HG02678 (cell line): ENCODE measurements around the gene C22orf39.

Experiments
- ATAC-seq: cut with Tn5 transposase; IDR thresholded peaks from one replicate; pipeline ENCODE4 v1.9.1; 2021; ENCODE audit warnings: mild to moderate bottlenecking, moderate library complexity; ENCODE audit not compliant: unreplicated experiment

C22orf39 gene

GRCh38 chr22:19431649-19432132 is 15.8 kb downstream of the C22orf39 start, which contains the start of gene HIRA:
TSS of gene HIRA (minus strand) at chr22:19431733. CDS start at chr22:19431476, 257 bp downstream.
- ATAC-seq = peak; percentile 55

- ATAC-seq = peak; percentile 3
Measured at GRCh38 chr22:19430890-19431541, 16.5 kb downstream of the C22orf39 start.

- no peak for ATAC-seq
Measured at GRCh38 chr22:19429950-19430889, 17.3 kb downstream of the C22orf39 start.

- ATAC-seq = no peak
Measured at GRCh38 chr22:19424186-19424500, 23.4 kb downstream of the C22orf39 start.

GRCh38 chr22:19422440-19423301 is 24.8 kb downstream of the C22orf39 start:
- no peak for ATAC-seq

- no peak for ATAC-seq
Measured at GRCh38 chr22:19420321-19420720, 27.2 kb downstream of the C22orf39 start.

GRCh38 chr22:19419464-19420178 is 27.9 kb downstream of the C22orf39 start:
- ATAC-seq = peak; percentile 51

- no peak for ATAC-seq
Measured at GRCh38 chr22:19419086-19419463, 28.4 kb downstream of the C22orf39 start.

GRCh38 chr22:19412923-19413322 is 34.6 kb downstream of the C22orf39 start:
- ATAC-seq = no peak

GRCh38 chr22:19412478-19412877 is 35.0 kb downstream of the C22orf39 start:
- no peak for ATAC-seq

- no peak for ATAC-seq
Measured at GRCh38 chr22:19411690-19412045, 35.8 kb downstream of the C22orf39 start.

GRCh38 chr22:19410941-19411689 is 36.4 kb downstream of the C22orf39 start:
- no peak for ATAC-seq

GRCh38 chr22:19407649-19408606 is 39.6 kb downstream of the C22orf39 start:
- no peak for ATAC-seq

GRCh38 chr22:19406846-19407245 is 40.7 kb downstream of the C22orf39 start:
- no peak for ATAC-seq

GRCh38 chr22:19406281-19406811 is 41.2 kb downstream of the C22orf39 start:
- ATAC-seq = no peak

GRCh38 chr22:19405652-19406051 is 41.9 kb downstream of the C22orf39 start:
- ATAC-seq = no peak

GRCh38 chr22:19405133-19405532 is 42.4 kb downstream of the C22orf39 start:
- no peak for ATAC-seq

GRCh38 chr22:19404676-19405075 is 42.8 kb downstream of the C22orf39 start:
- no peak for ATAC-seq
